ENCODE results near the gene BMPER. TPM values are rescaled to one million over a fixed set of nuclear protein-coding genes. Genes with fewer than 3 reads are reported as not detected.
"Not testable (repeated sequence)": the region's sequence is repeated elsewhere in the genome, so short reads cannot be mapped to it uniquely, and the experiment has no call there.

BMPER gene
- total RNA-seq, 1 experiment from 2014 or later = not detected

GRCh38 chr7:34168013-34168412, 262.7 kb downstream of the BMPER start:
- no peaks in the 10 kb centered on the region for H3K36me3 ChIP-seq (ENCODE audit: insufficient read depth, low read length)

GRCh38 chr7:34174688-34175616, 269.6 kb downstream of the BMPER start:
- H3K36me3 ChIP-seq (ENCODE audit: insufficient read depth, low read length); H3K79me2 ChIP-seq (ENCODE audit: low read length); H3K9ac ChIP-seq (ENCODE audit: low read length); H3K9me3 ChIP-seq (ENCODE audit: low read length); H2AFZ ChIP-seq (ENCODE audit: low read length); H3K4me2 ChIP-seq (ENCODE audit: low read depth, low read length, poor library complexity, severe bottlenecking); H3K27ac ChIP-seq (ENCODE audit: low read length); H3K4me1 ChIP-seq (ENCODE audit: low read length); H3K9me2 ChIP-seq (replicated peaks; ENCODE audit: insufficient read depth, low read length); DNase-seq; H3K4me3 ChIP-seq (ENCODE audit: low read length); H4K20me1 ChIP-seq (ENCODE audit: insufficient read depth, low read depth, low read length); H3K27me3 ChIP-seq (ENCODE audit: low read length): not testable (repeated sequence)

More at GRCh38 chr7:34168013-34168412, 262.7 kb downstream of the BMPER start:
- Histone ChIP-seq H3K27me3 (ENCODE audit: low read length) (no peaks in the 10 kb centered on the region), H3K27ac (ENCODE audit: low read length) (no peak overlapping the region), H3K4me2 (ENCODE audit: low read depth, low read length, poor library complexity, severe bottlenecking) (no peak overlapping the region), H3K9ac (ENCODE audit: low read length) (no peak overlapping the region), H3K4me1 (ENCODE audit: low read length) (no peaks in the 10 kb centered on the region), H3K9me2 (replicated peaks; ENCODE audit: insufficient read depth, low read length) (no peaks in the 10 kb centered on the region), H3K4me3 (ENCODE audit: low read length) (no peak overlapping the region), H4K20me1 (ENCODE audit: insufficient read depth, low read depth, low read length) (no peaks in the 10 kb centered on the region), H3K9me3 (ENCODE audit: low read length) (no peaks in the 10 kb centered on the region), H3K79me2 (ENCODE audit: low read length) (no peaks in the 10 kb centered on the region), H2AFZ (ENCODE audit: low read length) (no peak overlapping the region)
- DNase-seq = no peak

DNA sequence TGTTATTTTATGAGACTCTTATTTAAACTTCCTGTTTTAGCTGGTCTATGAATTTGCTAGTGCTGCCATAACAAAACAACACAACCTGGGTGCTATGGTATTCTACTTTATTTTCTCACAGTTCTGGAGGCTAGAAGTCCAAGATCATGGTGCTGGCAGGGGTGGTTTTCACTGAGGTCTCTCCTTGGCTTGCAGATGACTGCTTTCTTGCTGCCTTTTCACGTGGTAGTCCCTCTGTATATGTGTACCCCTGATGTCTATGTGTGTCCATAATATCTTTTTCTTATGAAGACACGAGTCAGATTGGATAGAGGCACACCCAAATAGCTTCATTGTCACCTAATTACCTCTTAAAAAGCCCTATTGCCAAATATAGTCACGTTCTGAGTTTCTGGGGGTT, 270.5 kb downstream of the BMPER start:
- Histone ChIP-seq H3K9me3 (ENCODE audit: low read length) (no peaks in the 10 kb centered on the region), H4K20me1 (ENCODE audit: insufficient read depth, low read depth, low read length) (no peaks in the 10 kb centered on the region), H3K27ac (ENCODE audit: low read length) (no peak overlapping the region), H3K4me2 (ENCODE audit: low read depth, low read length, poor library complexity, severe bottlenecking) (no peak overlapping the region), H3K79me2 (ENCODE audit: low read length) (no peaks in the 10 kb centered on the region), H3K4me3 (ENCODE audit: low read length) (no peak overlapping the region), H2AFZ (ENCODE audit: low read length) (no peak overlapping the region), H3K27me3 (ENCODE audit: low read length) (no peaks in the 10 kb centered on the region), H3K4me1 (ENCODE audit: low read length) (no peaks in the 10 kb centered on the region), H3K36me3 (ENCODE audit: insufficient read depth, low read length) (no peaks in the 10 kb centered on the region), H3K9me2 (replicated peaks; ENCODE audit: insufficient read depth, low read length) (no peaks in the 10 kb centered on the region), H3K9ac (ENCODE audit: low read length) (no peak overlapping the region)
- DNase-seq = no peak

- Histone ChIP-seq H3K9me3 (ENCODE audit: low read length) (no peaks in the 10 kb centered on the region), H4K20me1 (ENCODE audit: insufficient read depth, low read depth, low read length) (no peaks in the 10 kb centered on the region), H3K4me2 (ENCODE audit: low read depth, low read length, poor library complexity, severe bottlenecking) (no peak overlapping the region), H3K9me2 (replicated peaks; ENCODE audit: insufficient read depth, low read length) (no peaks in the 10 kb centered on the region), H3K27ac (ENCODE audit: low read length) (no peak overlapping the region), H3K4me1 (ENCODE audit: low read length) (no peaks in the 10 kb centered on the region), H3K4me3 (ENCODE audit: low read length) (no peak overlapping the region), H3K36me3 (ENCODE audit: insufficient read depth, low read length) (no peaks in the 10 kb centered on the region), H3K27me3 (ENCODE audit: low read length) (no peaks in the 10 kb centered on the region), H3K9ac (ENCODE audit: low read length) (no peak overlapping the region), H3K79me2 (ENCODE audit: low read length) (no peaks in the 10 kb centered on the region), H2AFZ (ENCODE audit: low read length) (no peak overlapping the region)
- DNase-seq = no peak
Measured at GRCh38 chr7:34177476-34177875, 272.1 kb downstream of the BMPER start.

- no peak overlapping the region for H3K27ac ChIP-seq (ENCODE audit: low read length)
- H3K36me3 ChIP-seq (ENCODE audit: insufficient read depth, low read length) = no peaks in the 10 kb centered on the region
- H3K9me3 ChIP-seq (ENCODE audit: low read length) = no peaks in the 10 kb centered on the region
- H3K27me3 ChIP-seq (ENCODE audit: low read length) = no peaks in the 10 kb centered on the region
- H3K79me2 ChIP-seq (ENCODE audit: low read length) = no peaks in the 10 kb centered on the region
- H2AFZ ChIP-seq (ENCODE audit: low read length) = no peak overlapping the region
- no peaks in the 10 kb centered on the region for H4K20me1 ChIP-seq (ENCODE audit: insufficient read depth, low read depth, low read length)
- no peaks in the 10 kb centered on the region for H3K4me1 ChIP-seq (ENCODE audit: low read length)
- H3K9ac ChIP-seq (ENCODE audit: low read length) = no peak overlapping the region
- no peak overlapping the region for H3K4me3 ChIP-seq (ENCODE audit: low read length)
- no peaks in the 10 kb centered on the region for H3K9me2 ChIP-seq (replicated peaks; ENCODE audit: insufficient read depth, low read length)
- H3K4me2 ChIP-seq (ENCODE audit: low read depth, low read length, poor library complexity, severe bottlenecking) = no peak overlapping the region
- DNase-seq = no peak
Measured at GRCh38 chr7:34181271-34181958, 276.1 kb downstream of the BMPER start.

- Histone ChIP-seq H3K36me3 (ENCODE audit: insufficient read depth, low read length) (no peaks in the 10 kb centered on the region), H3K9ac (ENCODE audit: low read length) (no peak overlapping the region), H3K9me3 (ENCODE audit: low read length) (no peaks in the 10 kb centered on the region), H2AFZ (ENCODE audit: low read length) (no peak overlapping the region), H3K79me2 (ENCODE audit: low read length) (no peaks in the 10 kb centered on the region), H3K4me3 (ENCODE audit: low read length) (no peak overlapping the region), H3K27ac (ENCODE audit: low read length) (no peak overlapping the region), H3K4me1 (ENCODE audit: low read length) (no peaks in the 10 kb centered on the region), H4K20me1 (ENCODE audit: insufficient read depth, low read depth, low read length) (no peaks in the 10 kb centered on the region), H3K4me2 (ENCODE audit: low read depth, low read length, poor library complexity, severe bottlenecking) (no peak overlapping the region), H3K27me3 (ENCODE audit: low read length) (no peaks in the 10 kb centered on the region), H3K9me2 (replicated peaks; ENCODE audit: insufficient read depth, low read length) (no peaks in the 10 kb centered on the region)
- no peak for DNase-seq
Measured at GRCh38 chr7:34184466-34184865, 279.1 kb downstream of the BMPER start.

DNA sequence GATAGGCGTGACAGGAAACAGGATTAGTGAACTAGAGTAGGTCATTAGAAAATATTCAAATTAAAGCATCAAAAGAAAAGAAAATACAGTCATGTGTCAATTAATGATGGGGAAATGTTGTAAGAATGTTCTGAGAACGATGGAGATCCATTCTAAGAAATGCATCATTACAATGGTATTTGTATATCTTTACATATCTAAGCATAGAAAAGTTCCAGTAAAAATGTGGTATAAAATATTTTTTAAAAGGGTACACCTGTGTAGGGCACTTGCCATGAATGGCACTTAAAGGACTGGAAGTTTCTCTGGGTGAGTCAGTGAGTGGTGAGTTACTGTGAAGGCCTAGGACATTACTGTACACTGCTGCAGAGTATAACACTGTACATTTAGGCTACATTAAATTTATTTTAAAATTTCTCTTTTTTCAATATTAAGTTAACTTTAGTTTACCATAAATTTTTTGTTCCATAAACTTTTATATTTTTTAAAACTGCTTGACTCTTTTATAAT, 282.5 kb downstream of the BMPER start:
- no peaks in the 10 kb centered on the region for H3K79me2 ChIP-seq (ENCODE audit: low read length)
- no peak overlapping the region for H3K4me2 ChIP-seq (ENCODE audit: low read depth, low read length, poor library complexity, severe bottlenecking)
- no peaks in the 10 kb centered on the region for H3K4me1 ChIP-seq (ENCODE audit: low read length)
- no peaks in the 10 kb centered on the region for H4K20me1 ChIP-seq (ENCODE audit: insufficient read depth, low read depth, low read length)
- no peak overlapping the region for H3K27ac ChIP-seq (ENCODE audit: low read length)
- H3K9ac ChIP-seq (ENCODE audit: low read length) = no peak overlapping the region
- no peak overlapping the region for H2AFZ ChIP-seq (ENCODE audit: low read length)
- DNase-seq = no peak
- no peaks in the 10 kb centered on the region for H3K27me3 ChIP-seq (ENCODE audit: low read length)
- H3K36me3 ChIP-seq (ENCODE audit: insufficient read depth, low read length) = no peaks in the 10 kb centered on the region
- H3K9me3 ChIP-seq (ENCODE audit: low read length) = no peaks in the 10 kb centered on the region
- no peaks in the 10 kb centered on the region for H3K9me2 ChIP-seq (replicated peaks; ENCODE audit: insufficient read depth, low read length)
- H3K4me3 ChIP-seq (ENCODE audit: low read length) = no peak overlapping the region

DNA sequence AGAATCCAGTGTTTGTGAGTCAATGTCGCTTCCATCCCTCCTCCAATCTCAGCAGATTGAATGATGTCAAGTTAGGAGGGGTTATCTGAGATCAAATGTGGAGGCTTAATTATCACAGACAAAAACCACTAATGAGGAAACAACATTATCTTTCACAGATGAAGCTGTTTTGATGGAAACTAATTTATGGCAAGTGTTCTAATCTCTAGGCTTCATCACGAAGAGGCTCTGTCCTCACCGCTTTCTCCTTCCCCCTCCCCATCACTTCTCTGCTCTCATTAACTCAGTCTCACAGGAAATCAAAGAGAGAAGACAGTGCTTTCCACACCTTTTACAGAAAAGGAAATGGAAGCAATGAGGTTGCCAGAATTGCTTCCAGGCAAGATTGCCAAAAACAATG, 283.7 kb downstream of the BMPER start:
- H3K9me2 ChIP-seq (replicated peaks; ENCODE audit: insufficient read depth, low read length) = no peaks in the 10 kb centered on the region
- no peaks in the 10 kb centered on the region for H3K36me3 ChIP-seq (ENCODE audit: insufficient read depth, low read length)
- no peak for DNase-seq
- H3K4me1 ChIP-seq (ENCODE audit: low read length) = no peaks in the 10 kb centered on the region
- no peak overlapping the region for H3K4me2 ChIP-seq (ENCODE audit: low read depth, low read length, poor library complexity, severe bottlenecking)
- H3K4me3 ChIP-seq (ENCODE audit: low read length) = no peak overlapping the region
- no peak overlapping the region for H3K9ac ChIP-seq (ENCODE audit: low read length)
- H3K27me3 ChIP-seq (ENCODE audit: low read length) = no peaks in the 10 kb centered on the region
- no peak overlapping the region for H2AFZ ChIP-seq (ENCODE audit: low read length)
- no peaks in the 10 kb centered on the region for H3K9me3 ChIP-seq (ENCODE audit: low read length)
- H3K79me2 ChIP-seq (ENCODE audit: low read length) = no peaks in the 10 kb centered on the region
- H3K27ac ChIP-seq (ENCODE audit: low read length) = no peak overlapping the region
- no peaks in the 10 kb centered on the region for H4K20me1 ChIP-seq (ENCODE audit: insufficient read depth, low read depth, low read length)
